CD4-positive, alpha-beta T cell treated with Interleukin-12 subunit alpha and Interleukin-12 subunit beta, for 1 hour (primary cell): Measurements from ENCODE around the gene KCNAB1.

Experiments
- DNase-seq: peaks from one replicate; pipeline ENCODE4 v3.0.0-alpha.2; 2020

The KCNAB1 gene

DNA sequence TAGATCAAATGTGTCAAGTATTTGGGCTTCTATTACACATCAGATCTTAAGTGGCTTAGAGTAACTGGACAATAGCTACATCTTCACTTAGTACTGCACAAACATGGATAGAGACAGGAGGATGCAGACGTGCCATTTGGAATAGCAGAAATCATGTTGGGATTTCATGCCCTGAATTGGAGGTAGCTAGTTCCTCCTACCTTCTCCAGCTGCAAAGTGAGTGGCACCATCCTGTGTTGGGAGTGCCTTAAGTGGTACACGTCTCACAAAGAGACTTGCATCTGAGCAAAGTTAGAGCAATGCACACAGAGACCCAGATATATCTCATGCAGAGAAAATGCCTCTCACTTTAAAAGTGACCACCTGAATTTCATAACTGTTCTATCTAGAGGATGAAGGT is 298.1 kb downstream of the KCNAB1 start:
- DNase-seq: no peak

DNA sequence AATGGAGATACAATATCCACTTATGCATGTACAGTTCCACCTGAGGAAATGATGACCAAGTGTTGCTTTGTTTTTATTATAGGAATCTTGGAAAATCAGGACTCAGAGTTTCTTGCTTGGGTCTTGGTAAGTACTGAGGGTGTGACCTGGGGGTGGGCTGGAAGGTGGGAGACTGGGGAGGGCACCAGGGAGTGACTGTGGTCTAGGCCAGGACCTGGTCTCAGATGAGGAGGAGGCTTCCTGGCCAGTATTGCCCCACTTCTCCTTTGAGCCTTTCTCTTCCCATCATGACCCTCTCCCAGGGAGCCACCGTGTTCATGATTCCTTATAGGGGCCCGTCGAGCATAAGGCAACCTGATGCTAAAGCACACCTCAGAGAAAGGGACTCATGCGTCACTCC is 301.2 kb downstream of the KCNAB1 start:
- DNase-seq: no peak

DNA sequence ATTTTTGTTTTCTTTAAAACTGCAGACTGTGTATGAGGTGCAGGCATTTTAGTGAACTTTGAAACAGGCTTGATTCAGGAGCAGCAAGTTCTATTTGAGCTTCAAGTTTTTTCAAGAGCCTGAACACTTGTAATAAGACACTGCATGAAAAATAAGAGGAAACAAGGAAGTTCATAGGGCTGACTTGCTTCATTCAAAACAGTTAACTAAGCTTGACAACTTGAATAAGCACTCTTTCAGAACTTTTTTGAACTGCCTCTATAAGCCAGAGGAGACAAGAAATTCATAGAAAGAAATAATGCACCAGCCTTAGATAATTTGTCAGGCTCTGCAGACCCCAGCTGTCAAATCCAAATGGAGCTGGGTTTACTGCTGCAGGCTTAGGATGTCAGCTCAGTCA is 304.4 kb downstream of the KCNAB1 start:
- DNase-seq: no peak

DNA sequence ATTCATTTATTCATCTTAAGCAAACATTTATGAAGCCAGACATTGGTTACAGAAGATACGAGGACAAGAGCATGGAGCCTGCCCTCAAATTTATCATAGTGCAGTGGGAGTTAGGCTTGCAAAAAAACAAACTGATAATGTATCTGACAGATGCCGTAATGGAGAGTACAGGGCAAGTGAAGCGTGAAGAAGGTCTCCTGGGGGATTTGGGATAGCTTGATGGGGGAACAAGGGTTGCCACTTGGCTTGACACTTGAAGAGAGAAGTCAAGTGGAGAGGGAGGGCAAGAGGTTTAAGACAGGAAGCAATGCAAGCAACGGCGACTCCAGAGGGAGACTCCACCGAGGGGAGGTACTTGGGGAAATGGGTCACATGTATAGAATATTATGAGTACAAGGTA is 305.3 kb downstream of the KCNAB1 start:
- no peak for DNase-seq

DNA sequence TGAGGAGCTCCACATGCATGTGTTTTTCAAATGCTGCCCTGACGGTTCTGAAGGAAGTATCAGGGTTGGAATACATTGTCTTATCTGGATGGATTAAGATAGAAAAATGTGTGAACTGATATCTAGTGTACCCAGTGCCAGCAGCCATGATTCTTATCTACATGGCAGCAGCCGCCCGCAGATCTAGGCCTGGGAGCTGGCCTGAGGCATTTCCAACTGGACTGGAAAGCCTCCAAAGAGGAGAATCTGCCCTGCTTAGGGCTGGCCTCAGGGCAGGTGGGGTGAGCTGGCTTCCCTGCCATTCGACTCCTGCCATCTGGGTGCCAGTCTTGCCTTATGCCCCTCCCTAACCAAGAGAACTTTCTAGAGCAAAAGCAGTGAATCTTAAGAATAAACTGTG is 308.7 kb downstream of the KCNAB1 start:
- no peak for DNase-seq

DNA sequence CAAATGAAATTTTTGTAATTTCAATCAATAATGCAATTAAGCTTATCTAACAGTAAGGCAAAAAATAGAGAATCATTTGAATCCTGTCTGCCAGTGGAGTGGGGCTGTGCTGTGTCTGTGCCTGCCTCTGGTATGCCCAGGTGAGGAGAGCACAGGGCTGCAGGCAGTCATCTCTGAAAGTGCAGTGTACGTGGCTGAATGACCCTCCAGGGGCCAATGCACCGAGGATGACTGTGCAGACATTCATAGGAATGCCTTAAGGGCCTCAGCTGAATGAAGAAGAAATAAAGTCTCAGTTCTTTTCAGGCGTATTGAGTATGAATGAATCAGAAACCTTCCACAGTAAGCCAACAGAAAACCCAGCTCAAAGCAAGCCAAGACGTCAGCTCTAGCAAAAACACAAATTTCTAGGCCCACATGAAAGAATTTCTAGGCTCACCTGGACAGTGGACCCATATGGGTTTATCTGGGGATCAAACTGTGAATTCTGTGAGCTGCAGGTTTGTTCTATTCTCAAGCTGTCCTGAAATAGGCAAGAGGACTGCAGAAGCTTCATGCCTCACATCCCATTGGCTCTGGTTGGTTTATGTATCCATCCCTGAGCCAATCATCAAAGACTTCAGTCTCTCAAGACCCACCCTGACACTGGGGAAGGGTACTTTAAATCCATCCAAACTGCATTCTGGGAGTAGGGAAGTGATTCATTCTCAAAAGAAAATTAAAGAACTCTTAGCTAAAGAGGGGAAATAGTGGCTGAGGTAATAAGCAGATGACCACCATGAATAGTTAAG is 311.2 kb downstream of the KCNAB1 start:
- no peak for DNase-seq

DNA sequence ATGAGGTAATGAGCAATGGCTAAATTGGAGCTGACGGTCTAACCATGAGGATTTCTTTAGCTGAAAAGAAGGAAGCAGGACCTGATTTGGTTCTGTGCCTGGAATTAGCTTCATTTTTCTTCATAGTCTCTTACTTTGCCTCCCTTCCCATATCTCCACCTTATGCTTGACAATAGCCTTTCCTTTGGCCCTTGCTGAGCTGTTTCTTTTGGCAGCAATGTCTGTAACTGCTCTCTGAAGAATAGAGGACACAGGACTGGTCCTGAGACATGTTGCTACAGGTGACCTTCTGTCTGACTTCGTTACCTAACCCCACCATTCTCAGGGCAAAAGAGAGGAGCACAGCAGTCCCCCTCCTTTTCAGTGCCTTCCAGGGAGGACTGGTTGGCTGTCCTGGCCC is 312.2 kb downstream of the KCNAB1 start:
- no peak for DNase-seq

DNA sequence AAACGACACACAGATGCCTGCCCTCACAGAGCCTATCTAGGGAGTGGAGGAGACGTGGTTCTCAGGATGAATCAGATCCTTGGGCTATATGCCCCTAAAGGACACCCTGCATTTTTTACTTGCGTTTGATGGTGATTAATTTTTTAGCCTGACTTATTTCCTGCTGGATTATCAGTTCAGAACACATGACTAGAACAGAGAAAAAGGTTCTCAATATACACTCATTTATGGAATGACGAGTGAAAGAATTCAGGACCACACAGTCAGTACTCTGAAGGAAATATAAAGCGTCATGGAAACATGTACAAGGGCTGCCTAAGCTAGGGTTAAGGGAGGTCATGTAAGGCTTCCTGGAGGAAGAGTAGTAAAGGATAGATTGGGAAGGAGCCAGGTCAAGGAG is 312.8 kb downstream of the KCNAB1 start:
- DNase-seq: no peak

DNA sequence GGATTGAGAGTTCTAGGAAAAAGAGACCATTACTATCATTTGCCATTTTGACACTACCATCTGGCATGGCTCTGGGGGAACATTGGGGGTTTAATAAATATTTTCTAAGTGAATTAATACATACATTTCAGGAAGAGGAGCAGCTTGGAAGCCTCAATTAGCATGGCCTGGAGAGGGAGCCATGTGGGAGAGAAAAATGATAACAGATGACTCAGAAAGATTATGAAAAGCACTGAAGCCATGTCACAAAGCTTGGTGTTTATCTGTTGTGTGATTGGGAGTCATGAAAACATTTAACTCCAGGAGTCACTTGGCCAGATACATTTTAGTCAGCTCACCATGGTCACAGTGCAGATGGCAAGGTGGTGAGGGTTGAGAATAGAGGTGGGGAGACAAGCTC is 313.5 kb downstream of the KCNAB1 start:
- no peak for DNase-seq

DNA sequence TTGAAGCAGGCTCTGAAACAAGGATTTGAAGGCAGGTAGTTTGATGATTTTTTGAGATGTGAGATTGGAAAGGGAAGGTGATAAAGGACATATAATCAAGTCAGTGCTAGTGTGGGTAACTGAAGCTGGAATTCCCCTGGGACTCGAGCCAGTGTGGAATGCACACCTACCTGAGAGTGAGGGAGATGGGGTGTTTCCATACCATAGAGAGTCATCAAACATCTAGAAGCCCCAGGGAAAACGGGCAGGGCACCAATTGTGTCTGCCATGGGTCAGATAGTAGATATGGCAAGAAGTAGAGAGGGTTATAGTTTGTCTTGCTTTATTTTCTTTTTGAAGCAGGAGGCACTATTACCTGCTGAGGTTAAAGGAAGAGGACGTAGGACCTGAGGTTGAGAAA is 314.5 kb downstream of the KCNAB1 start:
- DNase-seq: no peak

DNA sequence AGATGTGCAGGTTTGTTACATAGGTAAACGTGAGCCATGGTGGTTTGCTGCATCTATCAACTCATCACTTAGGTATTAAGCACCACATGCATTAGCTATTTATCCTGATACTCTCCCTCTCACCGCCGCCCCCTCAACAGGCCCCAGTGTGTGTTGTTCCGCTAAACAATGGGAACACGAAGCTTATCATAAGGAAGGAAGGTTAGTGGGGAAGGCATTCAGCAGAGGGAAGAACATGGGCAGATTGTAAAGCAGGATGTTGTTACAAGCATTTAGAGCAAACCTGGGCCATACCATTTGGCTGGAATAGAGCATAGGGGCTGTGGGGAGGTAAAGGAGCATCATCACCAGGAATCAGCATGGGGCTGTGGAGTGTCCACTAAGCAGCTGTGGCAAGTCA is 322.7 kb downstream of the KCNAB1 start:
- DNase-seq: no peak

DNA sequence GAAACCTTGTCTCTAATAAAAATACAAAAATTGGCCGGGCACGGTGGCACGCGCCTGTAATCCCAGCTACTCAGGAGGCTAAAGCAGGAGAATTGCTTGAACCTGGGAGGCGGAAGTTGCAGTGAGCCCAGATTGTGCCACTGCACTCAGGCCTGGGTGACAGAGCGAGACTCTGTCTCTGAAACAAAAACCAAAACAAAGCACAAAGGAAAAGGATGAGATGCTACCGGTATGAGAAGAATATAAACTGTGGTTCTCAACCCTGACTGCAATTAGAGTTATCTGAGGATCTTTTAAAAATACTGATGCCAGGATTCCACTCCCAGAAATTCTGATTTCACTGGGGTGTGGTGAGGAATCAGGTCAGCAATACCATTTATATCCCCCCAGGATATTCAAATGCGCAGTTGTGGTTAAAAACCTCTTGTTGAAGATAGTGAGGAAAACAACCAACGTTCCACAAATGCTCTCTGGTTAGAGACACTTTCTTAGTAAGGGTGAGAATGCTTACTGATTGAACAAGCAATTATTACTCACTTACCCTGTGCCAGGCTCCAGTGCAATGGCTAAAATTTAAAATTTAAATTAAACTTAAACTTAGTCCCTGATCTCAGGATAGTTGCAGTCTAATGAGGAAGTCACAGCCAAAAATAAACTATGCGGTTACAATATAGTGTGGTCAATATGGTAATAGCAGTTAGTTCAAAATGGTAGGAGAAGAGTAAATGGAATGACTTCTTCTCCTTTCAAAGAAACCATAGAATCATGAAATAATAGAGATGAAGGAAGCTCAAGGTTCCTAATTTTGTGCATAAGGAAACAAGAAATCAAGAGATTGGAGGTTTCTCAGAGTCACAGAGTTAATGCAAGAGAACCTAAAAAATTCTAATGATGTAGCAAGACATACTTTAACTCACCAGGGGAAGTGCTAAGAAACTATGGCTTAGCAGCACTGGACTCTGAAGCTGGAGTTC is 325.0 kb downstream of the KCNAB1 start:
- DNase-seq: no peak

DNA sequence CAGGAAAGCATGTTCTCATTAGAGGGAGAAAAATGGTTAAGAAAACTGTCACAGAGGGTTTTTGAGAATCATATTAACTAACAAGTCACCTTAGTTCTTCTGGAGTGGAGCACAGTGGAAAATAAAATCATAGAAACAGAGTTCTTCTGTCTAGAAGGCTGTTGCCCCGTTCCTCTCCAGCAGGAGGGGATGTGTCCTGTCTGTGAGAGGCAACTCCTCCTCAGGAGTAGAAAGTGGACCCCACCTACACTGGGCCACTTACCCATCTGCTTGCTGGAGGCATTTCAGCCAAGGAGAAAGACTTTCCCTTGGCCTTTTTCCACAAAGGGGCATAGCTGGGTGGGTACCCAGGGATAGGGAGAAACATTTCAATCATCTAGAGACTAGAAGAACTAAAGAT is 327.9 kb downstream of the KCNAB1 start:
- peak; percentile 40 for DNase-seq

DNA sequence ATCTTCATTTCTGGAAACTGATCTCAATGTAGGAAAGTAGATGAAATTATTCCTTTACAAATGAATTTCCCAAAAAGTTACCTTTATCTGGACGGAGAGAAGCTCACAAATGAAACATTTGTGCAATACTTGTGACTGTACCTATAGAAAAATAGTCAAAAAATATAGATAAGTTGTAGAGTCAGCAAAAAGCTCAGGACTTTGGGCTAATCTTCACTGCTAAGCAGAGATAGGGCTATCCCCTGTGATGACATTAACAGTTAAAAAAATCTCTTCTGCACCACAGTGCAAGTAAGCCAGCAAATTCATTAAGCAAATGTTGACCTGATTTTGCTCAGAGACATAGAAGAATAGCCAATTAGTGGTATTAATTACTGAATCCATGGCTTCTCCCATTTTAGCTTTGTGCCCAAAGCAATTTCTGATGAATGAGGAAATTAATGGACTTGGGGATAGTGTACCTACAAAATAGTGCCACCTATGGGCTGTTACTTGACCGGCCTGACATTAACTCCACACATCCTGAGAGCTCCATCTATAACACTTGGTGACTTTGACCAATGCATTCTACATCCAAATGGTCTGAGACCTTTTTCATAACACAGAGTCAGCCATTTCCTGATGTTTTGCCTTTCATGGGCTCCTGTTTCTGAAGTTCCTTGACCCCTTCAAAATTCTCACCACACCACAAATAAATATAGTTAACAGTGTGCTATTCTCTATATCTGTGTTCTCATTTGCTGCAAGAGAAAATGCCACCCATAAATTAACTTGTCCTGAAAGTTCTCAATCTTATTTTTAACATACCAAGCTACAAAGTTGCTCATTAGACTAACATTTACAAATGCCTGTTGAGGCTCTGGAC is 329.6 kb downstream of the KCNAB1 start:
- DNase-seq: peak; percentile 9

DNA sequence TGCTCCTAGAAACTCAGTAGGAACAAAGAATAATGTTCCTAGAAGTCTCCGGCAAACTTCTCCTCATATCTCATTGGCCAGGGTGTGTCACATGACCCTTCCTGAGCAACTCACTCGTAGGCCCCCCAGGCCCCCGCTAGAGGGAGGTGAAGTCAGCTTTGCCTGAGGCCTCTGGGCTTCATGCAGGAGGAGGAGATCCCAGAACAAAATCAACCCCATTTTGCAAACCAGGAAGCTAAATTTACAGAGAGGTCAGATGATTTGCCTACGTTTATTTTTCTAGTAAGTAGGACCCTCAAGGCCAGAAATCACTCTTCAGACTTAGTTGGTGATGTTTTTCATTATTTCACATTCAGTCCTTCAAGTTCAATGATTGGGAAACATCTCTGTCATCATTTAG is 335.5 kb downstream of the KCNAB1 start:
- no peak for DNase-seq

DNA sequence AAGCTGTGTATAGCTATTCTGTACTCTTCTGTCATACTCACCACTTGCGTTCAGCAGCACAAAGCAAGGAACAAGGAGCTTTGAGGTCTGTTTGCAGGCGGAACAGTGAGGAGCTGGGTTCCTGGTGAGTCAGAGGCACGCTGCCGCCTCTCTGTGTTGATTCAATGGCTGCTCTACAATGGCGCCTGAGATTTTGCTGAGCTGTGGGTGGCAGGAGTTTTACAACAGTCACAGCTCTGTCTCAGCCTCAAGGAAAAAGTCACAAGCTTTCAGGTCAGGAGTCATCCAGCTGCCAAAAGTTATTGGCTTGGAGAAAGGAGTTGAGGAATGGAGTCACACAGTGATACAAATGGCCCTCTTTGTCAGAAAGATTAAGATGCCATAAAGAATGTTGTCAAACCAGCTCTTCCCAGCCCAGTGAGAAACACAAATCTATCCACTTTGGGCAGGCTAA is 336.4 kb downstream of the KCNAB1 start:
- DNase-seq: no peak

DNA sequence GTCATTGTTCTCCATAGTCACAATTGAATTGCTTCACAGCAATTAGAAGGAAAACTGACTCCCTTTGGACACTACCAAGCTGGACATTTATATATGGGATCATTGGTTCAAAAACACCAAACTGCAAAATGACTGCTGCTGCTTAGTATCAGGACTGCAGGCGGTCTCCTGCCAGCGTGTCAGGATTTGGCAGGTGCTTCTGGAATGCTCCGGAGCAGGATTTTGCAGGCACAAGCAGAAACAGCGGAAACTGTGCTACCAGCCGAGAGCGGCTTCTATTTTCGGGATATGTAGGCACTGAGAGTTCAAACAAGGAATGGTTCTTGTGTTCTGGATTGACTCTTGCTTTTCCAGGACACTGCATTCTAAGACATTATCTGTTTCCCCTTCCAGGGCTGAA is 339.1 kb downstream of the KCNAB1 start:
- no peak for DNase-seq

DNA sequence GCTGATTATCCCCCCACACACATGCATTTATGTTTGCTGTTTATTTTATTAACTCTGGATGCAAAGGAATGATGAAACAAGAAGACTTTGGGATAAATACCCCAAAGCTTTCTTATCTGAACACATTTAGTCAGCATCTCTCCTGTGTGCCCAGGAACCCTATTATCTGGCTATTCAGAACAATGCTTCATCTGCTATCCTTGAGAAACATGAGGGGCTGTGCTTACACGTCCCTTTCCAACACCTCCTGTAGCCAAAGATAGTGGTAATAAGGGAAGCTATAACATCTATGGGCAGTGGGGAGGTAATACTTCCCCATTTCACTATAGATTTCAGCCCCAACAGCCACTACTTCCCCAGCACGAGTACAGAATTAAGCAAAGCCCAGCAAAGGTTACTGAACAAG is 339.8 kb downstream of the KCNAB1 start:
- no peak for DNase-seq

DNA sequence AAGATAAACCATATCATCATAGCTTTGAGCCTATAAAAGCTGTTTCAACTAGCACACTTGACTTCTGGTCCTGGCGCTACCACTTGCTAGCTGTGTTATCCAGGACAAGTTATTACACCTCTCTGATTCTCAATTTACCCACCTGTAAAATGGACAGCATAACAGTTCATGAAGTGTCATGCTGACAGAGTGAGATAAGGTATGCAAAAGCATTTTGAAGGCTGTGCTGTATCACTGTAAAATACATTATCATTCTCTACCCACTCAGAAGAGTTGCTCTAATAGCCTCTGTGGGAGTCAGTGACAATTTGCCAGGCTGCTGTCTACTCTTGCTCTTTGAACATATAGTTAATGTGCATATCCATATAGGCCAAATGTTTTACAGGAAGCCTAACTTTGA is 341.5 kb downstream of the KCNAB1 start:
- DNase-seq: no peak

DNA sequence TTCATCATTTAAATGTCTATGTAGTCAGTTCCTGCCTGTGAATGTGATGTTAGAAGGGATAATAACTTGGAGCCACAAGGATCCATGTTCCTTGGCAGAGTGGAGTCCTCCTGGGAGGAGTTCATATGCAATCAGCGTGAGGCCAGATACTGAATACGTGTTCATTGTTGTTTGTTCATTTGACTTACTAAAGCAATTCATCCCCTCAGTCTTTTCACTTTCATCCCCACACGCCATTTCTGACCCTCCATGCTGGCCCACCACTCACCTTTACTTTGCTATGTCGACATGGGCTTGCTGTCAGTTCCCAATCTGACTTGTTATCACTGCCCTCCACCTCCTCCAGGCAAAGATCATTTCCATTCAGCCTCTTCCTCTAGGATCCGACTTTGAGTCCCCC is 342.7 kb downstream of the KCNAB1 start:
- DNase-seq: no peak

DNA sequence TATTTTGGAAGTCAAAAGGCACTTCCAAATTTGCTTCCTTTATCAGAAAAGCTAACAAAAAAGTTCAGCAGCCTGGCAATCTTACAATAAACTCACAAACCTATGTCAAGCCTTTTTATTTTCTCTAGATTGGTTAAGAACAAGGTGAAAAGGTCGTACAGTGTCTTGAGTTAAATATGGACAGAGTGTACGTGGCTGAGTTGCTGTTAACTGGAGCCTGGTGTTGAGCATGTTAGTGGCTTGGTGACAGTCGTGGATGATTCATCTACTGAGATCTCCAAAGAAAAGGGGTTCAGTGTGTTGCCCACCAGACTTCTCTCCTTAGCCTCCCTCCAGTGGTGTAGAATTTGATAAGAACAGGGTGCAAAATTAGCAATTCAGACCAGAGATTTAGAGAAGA is 344.8 kb downstream of the KCNAB1 start:
- no peak for DNase-seq

DNA sequence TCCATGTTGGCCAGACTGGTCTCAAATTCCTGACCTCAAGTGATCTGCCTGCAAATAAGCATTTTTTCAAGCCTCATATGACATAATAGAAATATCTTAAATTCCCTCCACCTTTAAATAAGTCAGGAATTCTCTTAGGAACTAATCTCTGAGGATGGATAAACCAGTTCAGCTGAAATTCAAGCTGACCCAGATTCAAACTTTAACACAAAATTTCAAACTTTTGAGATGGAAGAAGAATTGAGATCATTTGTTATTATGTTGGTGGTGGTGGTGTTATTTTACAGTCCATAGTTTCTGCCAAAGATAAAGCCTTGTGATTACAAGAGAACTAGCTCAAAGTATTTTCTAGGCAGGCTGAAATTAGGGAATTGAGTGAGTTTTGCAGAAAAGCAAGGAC is 349.1 kb downstream of the KCNAB1 start:
- DNase-seq: no peak

DNA sequence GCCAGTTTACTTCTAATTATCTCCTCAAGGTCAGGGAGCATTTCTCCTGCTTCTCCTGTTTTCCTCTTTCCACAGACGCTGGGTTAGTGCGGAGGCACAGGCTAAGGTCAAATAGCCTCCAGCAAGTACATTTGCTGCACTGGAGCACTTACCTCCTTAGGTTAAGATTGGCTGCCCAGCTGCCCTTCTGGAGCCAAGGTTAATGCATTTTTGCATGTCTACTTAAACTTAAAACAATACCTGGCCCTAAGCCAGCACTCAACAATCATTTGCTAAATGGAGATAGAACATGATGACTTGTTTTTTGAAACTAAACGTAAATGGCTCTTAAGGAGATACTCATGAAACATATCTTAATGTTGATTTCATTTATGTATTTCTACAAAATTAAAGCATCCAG is 351.1 kb downstream of the KCNAB1 start:
- DNase-seq: no peak
